Natural killer cell (primary cell): ENCODE results near the gene GATA5. TPM values are rescaled to one million over a fixed set of nuclear protein-coding genes. Genes with fewer than 3 reads are reported as not detected.

Source experiments
- ATAC-seq, 3 donors: fragments of 150-1000 bp in 2 of 3; fragments of 200-7000 bp in 1 of 3; cut with Tn5 transposase; 1 replicate in 1 of 3; 2 replicates in 2 of 3; pipeline ENCODE4 v1.10.0; 2021; ENCODE audit warnings: mild to moderate bottlenecking in 2 of 3, moderate library complexity in 2 of 3
- DNase-seq, 2 donors: peaks; one replicate each; pipeline versions ENCODE4 v3.0.0 to v3.0.0-alpha.2; 2013 to 2021; ENCODE audit warnings: mixed read lengths in 1 of 2
- H3K27ac ChIP-seq: one replicate; pipeline ENCODE4 v1.5.1; 2013; ENCODE audit warnings: mild to moderate bottlenecking, low read length
- H3K27me3 ChIP-seq: one replicate; pipeline ENCODE4 v1.6.1; 2013; ENCODE audit warnings: low read length; ENCODE audit not compliant: control insufficient read depth, insufficient read depth
- H3K36me3 ChIP-seq: one replicate; pipeline ENCODE4 v1.6.1; 2013; ENCODE audit warnings: low read length; ENCODE audit not compliant: control insufficient read depth, insufficient read depth
- H3K4me1 ChIP-seq: one replicate; pipeline ENCODE4 v1.6.1; 2013; ENCODE audit warnings: low read length; ENCODE audit not compliant: control insufficient read depth, insufficient read depth
- H3K4me3 ChIP-seq: one replicate; pipeline ENCODE4 v1.5.1; 2013; ENCODE audit warnings: low read length
- H3K9me3 ChIP-seq: one replicate; pipeline ENCODE4 v1.6.1; 2013; ENCODE audit warnings: low read length; ENCODE audit not compliant: control insufficient read depth, insufficient read depth
- H3K27ac Mint-ChIP-seq, 2 donors: one replicate each; pipeline ENCODE4 v1.8.0; 2022; ENCODE audit warnings: mild to moderate bottlenecking in 2 of 2, mixed read lengths in 2 of 2, moderate library complexity in 1 of 2
- H3K27me3 Mint-ChIP-seq, 2 donors: one replicate each; pipeline ENCODE4 v1.8.0; 2022; ENCODE audit warnings: low read depth in 2 of 2, mixed read lengths in 2 of 2
- H3K36me3 Mint-ChIP-seq: one replicate; pipeline ENCODE4 v1.8.0; 2022; ENCODE audit warnings: mixed read lengths
- H3K4me1 Mint-ChIP-seq, 2 donors: one replicate each; pipeline ENCODE4 v1.8.0; 2022; ENCODE audit warnings: mixed read lengths in 2 of 2
- H3K4me3 Mint-ChIP-seq: one replicate; pipeline ENCODE4 v1.8.0; 2022; ENCODE audit warnings: mild to moderate bottlenecking, moderate library complexity, mixed read lengths
- H3K9me3 Mint-ChIP-seq, 2 donors: one replicate each; pipeline ENCODE4 v1.8.0; 2022; ENCODE audit warnings: mixed read lengths in 2 of 2
- WGBS: methylation state at CpG from one replicate; pipeline ENCODE4 v1.1.7; 2013; ENCODE audit warnings: missing lambda C conversion rate; ENCODE audit not compliant: insufficient coverage; 5-methylcytosine and 5-hydroxymethylcytosine counted together
- intact Hi-C: fragments of 100-400 bp; cut with micrococcal nuclease; formaldehyde crosslinking; loops from one replicate; pipeline ENCODE4 v1.14.2; 2022
- total RNA-seq, 4 donors: library from RNA; stranded (reverse); fragments of 120-200 nt in 1 of 4; gene quantifications; one replicate each; pipeline versions ENCODE4 v1.2.3 to v1.2.4, GENCODE V29; 2013 to 2022
- TF ChIP-seq, protein P1 (sequence below): fragments of 200-600 bp; IDR thresholded peaks from one replicate; pipeline ENCODE4 v1.8.0; 2022; ENCODE audit warnings: antibody characterized with exemption

The GATA5 gene
- total RNA-seq, 3 donors from 2014 or later (not counting 1 experiment from before 2014, with no cell fraction given), result not detected

DNA sequence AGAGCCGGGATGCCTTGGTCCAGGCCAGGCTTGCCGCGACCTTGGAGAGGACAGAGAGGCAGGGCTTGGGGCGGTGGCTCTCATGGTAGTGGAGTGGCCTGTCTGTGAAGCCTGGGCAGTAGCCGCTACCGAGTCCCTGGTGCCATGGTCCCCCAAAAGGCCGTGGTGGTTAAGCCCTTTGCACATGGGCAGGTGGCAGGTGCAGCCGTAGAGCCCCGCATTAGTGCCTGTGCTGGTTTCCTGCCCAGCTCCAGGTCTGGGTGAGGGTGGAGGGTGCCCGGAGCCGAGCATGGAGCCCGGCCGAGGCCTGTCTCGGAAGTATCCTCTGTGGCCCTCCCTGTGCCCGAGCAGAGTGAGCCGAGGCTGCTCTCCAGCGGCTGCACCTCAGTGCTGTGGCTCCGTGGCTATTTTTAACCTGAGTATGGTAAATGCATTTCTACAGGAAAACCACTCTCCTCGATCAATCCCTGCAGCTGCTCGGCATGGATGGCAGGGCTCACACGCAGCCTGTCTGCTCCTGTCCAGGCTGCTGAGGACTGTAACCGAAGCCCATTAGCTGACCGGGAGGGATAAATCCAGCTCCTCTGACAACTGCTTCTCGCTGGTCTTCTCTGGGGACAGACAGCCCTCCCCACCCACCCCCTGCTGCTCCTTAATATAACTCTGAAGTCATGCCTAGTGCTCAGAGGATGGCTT lies 36.3 kb upstream of the GATA5 start:
- TF ChIP-seq, protein P1, sequence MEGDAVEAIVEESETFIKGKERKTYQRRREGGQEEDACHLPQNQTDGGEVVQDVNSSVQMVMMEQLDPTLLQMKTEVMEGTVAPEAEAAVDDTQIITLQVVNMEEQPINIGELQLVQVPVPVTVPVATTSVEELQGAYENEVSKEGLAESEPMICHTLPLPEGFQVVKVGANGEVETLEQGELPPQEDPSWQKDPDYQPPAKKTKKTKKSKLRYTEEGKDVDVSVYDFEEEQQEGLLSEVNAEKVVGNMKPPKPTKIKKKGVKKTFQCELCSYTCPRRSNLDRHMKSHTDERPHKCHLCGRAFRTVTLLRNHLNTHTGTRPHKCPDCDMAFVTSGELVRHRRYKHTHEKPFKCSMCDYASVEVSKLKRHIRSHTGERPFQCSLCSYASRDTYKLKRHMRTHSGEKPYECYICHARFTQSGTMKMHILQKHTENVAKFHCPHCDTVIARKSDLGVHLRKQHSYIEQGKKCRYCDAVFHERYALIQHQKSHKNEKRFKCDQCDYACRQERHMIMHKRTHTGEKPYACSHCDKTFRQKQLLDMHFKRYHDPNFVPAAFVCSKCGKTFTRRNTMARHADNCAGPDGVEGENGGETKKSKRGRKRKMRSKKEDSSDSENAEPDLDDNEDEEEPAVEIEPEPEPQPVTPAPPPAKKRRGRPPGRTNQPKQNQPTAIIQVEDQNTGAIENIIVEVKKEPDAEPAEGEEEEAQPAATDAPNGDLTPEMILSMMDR, result no peak
- no peak for ATAC-seq
- intact Hi-C loops, result no loop called here
- H3K4me1 Mint-ChIP-seq, result no peaks in the 10 kb centered on the region
- no peak for DNase-seq
- H3K27me3 Mint-ChIP-seq, result peaks cover 0 to 12% of the 10 kb centered on the region in 2 donors
- H3K27ac Mint-ChIP-seq, result no peak overlapping the region
- 35% methylated on average over 23 of the region's 24 CpGs for WGBS
- no peaks in the 10 kb centered on the region for H3K9me3 ChIP-seq
- no peaks in the 10 kb centered on the region for H3K36me3 Mint-ChIP-seq
- H3K9me3 Mint-ChIP-seq, result no peaks in the 10 kb centered on the region
- no peak overlapping the region for H3K27ac ChIP-seq
- peaks cover 5% of the 10 kb centered on the region for H3K27me3 ChIP-seq
- no peak overlapping the region for H3K4me3 ChIP-seq
- peaks cover 11% of the 10 kb centered on the region for H3K4me1 ChIP-seq
- no peaks in the 10 kb centered on the region for H3K36me3 ChIP-seq
- H3K4me3 Mint-ChIP-seq, result no peak overlapping the region

DNA sequence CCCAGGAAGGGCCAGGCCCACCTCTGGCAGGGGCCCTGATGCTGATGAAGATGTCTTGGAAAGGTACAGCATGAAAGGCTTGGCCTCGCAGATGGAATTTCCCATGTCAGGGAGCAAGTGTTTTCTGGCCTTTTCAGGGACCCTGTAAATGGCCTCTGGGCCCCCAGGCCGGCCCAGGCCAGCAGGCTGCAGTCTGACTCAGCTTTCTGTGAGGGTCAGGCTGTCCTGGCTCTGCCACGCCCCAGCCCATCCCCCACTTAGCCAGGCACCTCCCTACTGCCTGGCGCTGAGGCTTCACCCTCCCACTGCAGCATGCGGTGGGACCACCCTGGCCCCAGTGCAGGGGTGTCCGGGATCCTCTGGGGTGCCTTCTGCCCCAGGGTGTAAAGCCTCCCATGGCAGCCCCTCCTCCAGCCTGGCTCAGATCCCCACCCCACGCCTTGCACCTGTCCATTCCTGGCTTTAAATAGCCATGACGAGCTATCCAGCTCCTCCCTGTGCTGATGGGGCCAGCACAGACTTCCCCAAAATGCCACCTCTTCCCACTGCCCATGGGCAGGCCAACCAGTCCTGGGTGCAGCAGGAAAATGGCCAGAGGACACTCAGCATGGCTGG lies 35.6 kb upstream of the GATA5 start:
- H3K9me3 ChIP-seq, result no peaks in the 10 kb centered on the region
- peaks cover 5% of the 10 kb centered on the region for H3K27me3 ChIP-seq
- intact Hi-C loops, result no loop called here
- H3K36me3 ChIP-seq, result no peaks in the 10 kb centered on the region
- H3K4me3 ChIP-seq, result no peak overlapping the region
- Mint-ChIP-seq H3K27me3 (peaks cover 0 to 12% of the 10 kb centered on the region in 2 donors), H3K9me3 (no peaks in the 10 kb centered on the region), H3K4me3 (no peak overlapping the region), H3K4me1 (no peaks in the 10 kb centered on the region), H3K36me3 (no peaks in the 10 kb centered on the region), H3K27ac (no peak overlapping the region)
- no peak overlapping the region for H3K27ac ChIP-seq
- TF ChIP-seq, protein P1, result no peak
- DNase-seq, result no peak
- WGBS, result 85% methylated on average over 8 of the region's 8 CpGs
- ATAC-seq, result no peak
- H3K4me1 ChIP-seq, result peaks cover 11% of the 10 kb centered on the region

DNA sequence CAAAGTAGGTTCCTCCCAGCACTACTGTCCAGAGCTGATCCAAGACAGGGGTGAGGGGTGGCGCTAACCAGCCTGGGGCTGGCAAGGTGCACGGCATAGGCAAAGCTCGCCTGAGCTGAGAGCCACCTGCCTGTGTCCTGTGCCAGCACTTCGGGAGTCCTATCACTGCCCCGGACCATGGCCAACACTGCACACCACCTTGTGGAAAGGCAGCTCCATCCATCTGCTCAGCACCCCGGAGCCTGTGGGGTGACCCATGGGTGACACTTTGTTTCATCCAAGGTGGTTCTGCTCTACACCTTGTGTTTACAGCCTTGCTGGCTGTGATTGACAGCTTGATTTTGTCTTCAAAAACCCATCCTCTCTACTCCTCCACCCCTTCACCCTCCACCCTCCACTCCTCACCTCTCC lies 32.9 kb upstream of the GATA5 start:
- no peak overlapping the region for H3K27ac Mint-ChIP-seq
- intact Hi-C loops, result no loop called here
- no peaks in the 10 kb centered on the region for H3K36me3 Mint-ChIP-seq
- no peaks in the 10 kb centered on the region for H3K36me3 ChIP-seq
- no peak overlapping the region for H3K4me3 ChIP-seq
- DNase-seq (no peak), ATAC-seq (no peak)
- H3K27me3 ChIP-seq, result peaks cover 4% of the 10 kb centered on the region
- no peaks in the 10 kb centered on the region for H3K4me1 Mint-ChIP-seq
- peaks cover 0 to 3% of the 10 kb centered on the region in 2 donors for H3K27me3 Mint-ChIP-seq
- peaks cover 3 to 4% of the 10 kb centered on the region in 2 donors for H3K9me3 Mint-ChIP-seq
- H3K4me1 ChIP-seq, result peaks cover 11% of the 10 kb centered on the region
- no peaks in the 10 kb centered on the region for H3K9me3 ChIP-seq
- TF ChIP-seq, protein P1, result no peak
- 93% methylated on average over 6 of the region's 6 CpGs for WGBS
- H3K27ac ChIP-seq, result no peak overlapping the region
- no peak overlapping the region for H3K4me3 Mint-ChIP-seq
